ENCODE measurements around the gene LIN7B. TPM values are rescaled to one million over a fixed set of nuclear protein-coding genes. Genes with fewer than 3 reads are reported as not detected.
A peak's percentile ranks its signal among the peaks of the same experiment; 100 is the strongest.

Gene LIN7B
- total RNA-seq, 2 experiments from 2014 or later, result 3.6 to 5.5 TPM

GRCh38 chr19:49129238-49129583 is 15.0 kb downstream of the LIN7B start:
- ChIA-PET CTCF (ENCODE audit: unreplicated experiment) (no interaction called here), POLR2A (no interaction called here)
- TF ChIP-seq CTCF (conservative IDR thresholded peaks at IDR 0.05; ENCODE audit: low read length) (no peak), EZH2phosphoT487 (IDR thresholded peaks at IDR 0.05; ENCODE audit: borderline replicate concordance, low read depth, low read length) (no peak)
- Histone ChIP-seq H3K27ac (ENCODE audit: low read depth, low read length, poor library complexity, severe bottlenecking) (no peak overlapping the region), H2AFZ (ENCODE audit: low read length) (no peak overlapping the region), H3K79me2 (ENCODE audit: insufficient read depth, low read depth, low read length) (no peaks in the 10 kb centered on the region), H3K4me2 (ENCODE audit: low read length) (peak overlapping the region; percentile 84), H3K4me3 (ENCODE audit: low read depth, low read length, poor library complexity, severe bottlenecking) (peak overlapping the region; percentile 67), H3K9me3 (ENCODE audit: low read length) (no peaks in the 10 kb centered on the region), H3K9me2 (ENCODE audit: insufficient read depth, low read length) (no peaks in the 10 kb centered on the region), H3K36me3 (ENCODE audit: insufficient read depth, low read length) (peaks cover 2% of the 10 kb centered on the region; the same call in 1 of the 2 replicates), H4K20me1 (ENCODE audit: insufficient read depth, low read length) (no peaks in the 10 kb centered on the region), H3K4me1 (ENCODE audit: insufficient read depth, low read length, poor library complexity, severe bottlenecking) (peaks cover 16% of the 10 kb centered on the region)
- no TSS peak for BruUV-seq (replicated peaks)
- intact Hi-C loops (cut with micrococcal nuclease; ENCODE audit: unreplicated experiment), result loop anchor here (5.0 kb wide), 1 partner anchor 543 kb away; no protein-coding TSS in a partner anchor
- no peak for DNase-seq (ENCODE audit: low spot score)

GRCh38 chr19:49130325-49130724 is 16.2 kb downstream of the LIN7B start:
- ChIA-PET CTCF (ENCODE audit: unreplicated experiment) (interaction anchor here (0.9 kb wide), 1 partner anchor 19 kb away, joined by 5 read pairs; no protein-coding TSS in a partner anchor), POLR2A (no interaction called here)
- Histone ChIP-seq H3K36me3 (ENCODE audit: insufficient read depth, low read length) (peaks cover 6% of the 10 kb centered on the region; the same call in 1 of the 2 replicates), H2AFZ (ENCODE audit: low read length) (no peak overlapping the region), H3K9me2 (ENCODE audit: insufficient read depth, low read length) (no peaks in the 10 kb centered on the region), H3K4me2 (ENCODE audit: low read length) (no peak overlapping the region), H3K4me1 (ENCODE audit: insufficient read depth, low read length, poor library complexity, severe bottlenecking) (peaks cover 16% of the 10 kb centered on the region), H3K27ac (ENCODE audit: low read depth, low read length, poor library complexity, severe bottlenecking) (no peak overlapping the region), H3K9me3 (ENCODE audit: low read length) (no peaks in the 10 kb centered on the region), H3K4me3 (ENCODE audit: low read depth, low read length, poor library complexity, severe bottlenecking) (no peak overlapping the region), H4K20me1 (ENCODE audit: insufficient read depth, low read length) (no peaks in the 10 kb centered on the region), H3K79me2 (ENCODE audit: insufficient read depth, low read depth, low read length) (no peaks in the 10 kb centered on the region)
- no peak for TF ChIP-seq CTCF (conservative IDR thresholded peaks at IDR 0.05; ENCODE audit: low read length)
- TF ChIP-seq EZH2phosphoT487 (IDR thresholded peaks at IDR 0.05; ENCODE audit: borderline replicate concordance, low read depth, low read length), result no peak
- no TSS peak for BruUV-seq (replicated peaks)
- intact Hi-C loops (cut with micrococcal nuclease; ENCODE audit: unreplicated experiment), result loop anchor here (5.0 kb wide), 1 partner anchor 308 kb away; no protein-coding TSS in a partner anchor
- DNase-seq (ENCODE audit: low spot score), result no peak

GRCh38 chr19:49132974-49133609 is 18.9 kb downstream of the LIN7B start:
- peaks cover 6% of the 10 kb centered on the region; the same call in 1 of the 2 replicates for H3K36me3 ChIP-seq (ENCODE audit: insufficient read depth, low read length)
- H3K4me1 ChIP-seq (ENCODE audit: insufficient read depth, low read length, poor library complexity, severe bottlenecking), result peaks cover 12% of the 10 kb centered on the region
- H3K4me3 ChIP-seq (ENCODE audit: low read depth, low read length, poor library complexity, severe bottlenecking), result no peak overlapping the region
- no peak for DNase-seq (ENCODE audit: low spot score)
- H3K9me3 ChIP-seq (ENCODE audit: low read length), result no peaks in the 10 kb centered on the region
- ChIA-PET CTCF (ENCODE audit: unreplicated experiment) (no interaction called here), POLR2A (no interaction called here)
- H3K9me2 ChIP-seq (ENCODE audit: insufficient read depth, low read length), result no peaks in the 10 kb centered on the region
- no peak for TF ChIP-seq EZH2phosphoT487 (IDR thresholded peaks at IDR 0.05; ENCODE audit: borderline replicate concordance, low read depth, low read length)
- TF ChIP-seq CTCF (conservative IDR thresholded peaks at IDR 0.05; ENCODE audit: low read length), result no peak
- BruUV-seq (replicated peaks), result no TSS peak
- H3K79me2 ChIP-seq (ENCODE audit: insufficient read depth, low read depth, low read length), result no peaks in the 10 kb centered on the region
- H3K4me2 ChIP-seq (ENCODE audit: low read length), result no peak overlapping the region
- intact Hi-C loops (cut with micrococcal nuclease; ENCODE audit: unreplicated experiment), result loop anchor here (5.0 kb wide), 1 partner anchor 311 kb away; no protein-coding TSS in a partner anchor
- no peak overlapping the region for H3K27ac ChIP-seq (ENCODE audit: low read depth, low read length, poor library complexity, severe bottlenecking)
- H2AFZ ChIP-seq (ENCODE audit: low read length), result peak overlapping the region; percentile 52; the same call in 1 of the 2 replicates
- no peaks in the 10 kb centered on the region for H4K20me1 ChIP-seq (ENCODE audit: insufficient read depth, low read length)
